ENCODE results near the gene PSMA3.

PSMA3 gene

DNA sequence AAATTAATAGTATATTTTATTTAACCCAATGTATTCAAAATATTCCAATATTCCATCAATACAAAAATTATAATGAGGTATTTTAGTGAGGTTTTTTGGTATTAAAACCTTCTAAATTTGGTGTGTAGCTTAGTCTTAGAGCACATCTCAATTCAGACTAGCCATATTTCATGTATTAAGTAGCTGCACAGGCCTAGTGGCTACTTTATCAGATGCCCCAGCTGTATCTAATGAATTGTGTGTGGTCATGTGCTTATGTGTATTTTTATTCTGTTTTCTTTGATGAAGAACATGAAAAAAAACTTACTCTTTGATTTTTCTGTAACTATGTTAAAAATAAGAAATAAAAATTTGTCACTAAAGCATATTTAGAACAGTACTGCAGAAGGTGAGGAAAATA, 31.5 kb upstream of the PSMA3 start:
- Histone ChIP-seq H3K4me3 (ENCODE audit: low read depth, low read length) (no peak overlapping the region), H3K27ac (ENCODE audit: extremely low read depth, low read depth, low read length) (no peak overlapping the region), H3K36me3 (ENCODE audit: control insufficient read depth in 2 of 2, insufficient read depth in 1 of 2, low read length in 2 of 2) (peaks cover 50 to 69% of the 10 kb centered on the region in 2 experiments), H3K4me1 (ENCODE audit: control insufficient read depth, insufficient read depth, low read length) (no peaks in the 10 kb centered on the region), H3K9me3 (ENCODE audit: control insufficient read depth, insufficient read depth, low read depth, low read length) (no peaks in the 10 kb centered on the region)
- POLR2A ChIA-PET: interaction anchor here (1.9 kb wide), 1 partner anchor 13 kb away, joined by 4 read pairs; the partner anchor contains the start of gene ACTR10
- CTCF ChIA-PET: no interaction called here
- TF ChIP-seq TCF7L2 (IDR thresholded peaks at IDR 0.05; ENCODE audit: borderline replicate concordance, low read depth, low read length) (no peak), ZNF391 (tag by site-specific recombination; IDR thresholded peaks at IDR 0.05; ENCODE audit: borderline replicate concordance, low read depth) (no peak), PRDM2 (tag by site-specific recombination; IDR thresholded peaks at IDR 0.05; ENCODE audit: borderline replicate concordance) (no peak), ZNF654 (tag by site-specific recombination; IDR thresholded peaks at IDR 0.05; ENCODE audit: low read depth) (no peak), ZFP37 (tag by site-specific recombination; IDR thresholded peaks at IDR 0.05) (no peak), ZFP69B (tag by site-specific recombination; IDR thresholded peaks at IDR 0.05) (no peak), ZNF174 (tag by site-specific recombination; IDR thresholded peaks at IDR 0.05) (no peak), ZNF366 (tag by site-specific recombination; conservative IDR thresholded peaks at IDR 0.05) (no peak), ZNF335 (tag by site-specific recombination; conservative IDR thresholded peaks at IDR 0.05) (no peak), ZNF785 (tag by site-specific recombination; IDR thresholded peaks at IDR 0.05) (no peak), ZNF792 (tag by site-specific recombination; IDR thresholded peaks at IDR 0.05) (no peak), ZNF610 (tag by site-specific recombination; IDR thresholded peaks at IDR 0.05; ENCODE audit: borderline replicate concordance) (no peak)
- TF ChIP-seq, protein P1, sequence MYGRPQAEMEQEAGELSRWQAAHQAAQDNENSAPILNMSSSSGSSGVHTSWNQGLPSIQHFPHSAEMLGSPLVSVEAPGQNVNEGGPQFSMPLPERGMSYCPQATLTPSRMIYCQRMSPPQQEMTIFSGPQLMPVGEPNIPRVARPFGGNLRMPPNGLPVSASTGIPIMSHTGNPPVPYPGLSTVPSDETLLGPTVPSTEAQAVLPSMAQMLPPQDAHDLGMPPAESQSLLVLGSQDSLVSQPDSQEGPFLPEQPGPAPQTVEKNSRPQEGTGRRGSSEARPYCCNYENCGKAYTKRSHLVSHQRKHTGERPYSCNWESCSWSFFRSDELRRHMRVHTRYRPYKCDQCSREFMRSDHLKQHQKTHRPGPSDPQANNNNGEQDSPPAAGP (tag by site-specific recombination; IDR thresholded peaks at IDR 0.05): no peak

GRCh38 chr14:58215191-58215914, 29.3 kb upstream of the PSMA3 start:
- Histone ChIP-seq H3K36me3 (ENCODE audit: control insufficient read depth in 2 of 2, insufficient read depth in 1 of 2, low read length in 2 of 2) (peaks cover 35 to 52% of the 10 kb centered on the region in 2 experiments), H3K4me1 (ENCODE audit: control insufficient read depth, insufficient read depth, low read length) (no peaks in the 10 kb centered on the region), H3K9me3 (ENCODE audit: control insufficient read depth, insufficient read depth, low read depth, low read length) (no peaks in the 10 kb centered on the region), H3K4me3 (ENCODE audit: low read depth, low read length) (no peak overlapping the region), H3K27ac (ENCODE audit: extremely low read depth, low read depth, low read length) (no peak overlapping the region)
- POLR2A ChIA-PET: no interaction called here
- CTCF ChIA-PET: no interaction called here
- TF ChIP-seq ZNF558 (tag by site-specific recombination; IDR thresholded peaks at IDR 0.05) (no peak), ZNF660 (tag by site-specific recombination; IDR thresholded peaks at IDR 0.05) (no peak), TRIM28 (IDR thresholded peaks at IDR 0.05; ENCODE audit: borderline replicate concordance, low read length) (no peak), ZFP41 (tag by site-specific recombination; IDR thresholded peaks at IDR 0.05; ENCODE audit: borderline replicate concordance) (no peak), OSR2 (tag by site-specific recombination; IDR thresholded peaks at IDR 0.05) (no peak), ZNF837 (tag by site-specific recombination; IDR thresholded peaks at IDR 0.05) (no peak), ZFP69B (tag by site-specific recombination; IDR thresholded peaks at IDR 0.05) (no peak), ZNF521 (tag by site-specific recombination; IDR thresholded peaks at IDR 0.05) (no peak), ZBTB7A (tag by site-specific recombination; IDR thresholded peaks at IDR 0.05; ENCODE audit: low read depth) (no peak), ZNF221 (tag by site-specific recombination; IDR thresholded peaks at IDR 0.05; ENCODE audit: borderline replicate concordance) (no peak), ZNF214 (tag by site-specific recombination; IDR thresholded peaks at IDR 0.05; ENCODE audit: borderline replicate concordance) (no peak), ZNF423 (tag by site-specific recombination; IDR thresholded peaks at IDR 0.05) (no peak)
- TF ChIP-seq, protein P2, sequence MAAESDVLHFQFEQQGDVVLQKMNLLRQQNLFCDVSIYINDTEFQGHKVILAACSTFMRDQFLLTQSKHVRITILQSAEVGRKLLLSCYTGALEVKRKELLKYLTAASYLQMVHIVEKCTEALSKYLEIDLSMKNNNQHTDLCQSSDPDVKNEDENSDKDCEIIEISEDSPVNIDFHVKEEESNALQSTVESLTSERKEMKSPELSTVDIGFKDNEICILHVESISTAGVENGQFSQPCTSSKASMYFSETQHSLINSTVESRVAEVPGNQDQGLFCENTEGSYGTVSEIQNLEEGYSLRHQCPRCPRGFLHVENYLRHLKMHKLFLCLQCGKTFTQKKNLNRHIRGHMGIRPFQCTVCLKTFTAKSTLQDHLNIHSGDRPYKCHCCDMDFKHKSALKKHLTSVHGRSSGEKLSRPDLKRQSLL (tag by site-specific recombination; IDR thresholded peaks at IDR 0.05): no peak

All from HEK293 (cell line).